ENCODE measurements around the gene PHTF2. TPM values are rescaled to one million over a fixed set of nuclear protein-coding genes. Genes with fewer than 3 reads are reported as not detected.
A peak's percentile ranks its signal among the peaks of the same experiment; 100 is the strongest.
"Not testable (repeated sequence)": the region's sequence is repeated elsewhere in the genome, so short reads cannot be mapped to it uniquely, and the experiment has no call there.

PHTF2 gene
- total RNA-seq, 2 experiments from 2014 or later, result 26.9 to 62.4 TPM

DNA sequence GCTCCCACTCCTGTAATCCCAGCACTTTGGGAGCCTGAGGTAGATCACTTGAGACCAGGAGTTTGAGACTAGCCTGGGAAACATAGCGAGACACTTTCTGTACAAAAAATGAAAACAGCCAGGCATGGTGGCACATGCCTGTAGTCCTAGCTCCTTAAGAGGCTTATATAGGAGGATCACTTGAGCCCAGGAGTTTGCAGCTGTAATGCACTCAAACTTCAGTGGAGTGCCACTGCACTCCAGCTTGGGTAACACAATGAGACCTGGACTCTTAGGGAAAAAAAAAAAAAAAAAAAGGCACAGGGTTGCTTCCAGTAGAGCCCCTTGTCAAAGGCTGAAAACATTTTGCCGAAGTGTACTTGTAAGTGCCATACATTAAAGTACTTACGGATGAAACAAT is 195.3 kb downstream of the PHTF2 start:
- H3K4me2 ChIP-seq (ENCODE audit: low read length), result no peak overlapping the region
- H4K20me1 ChIP-seq (ENCODE audit: insufficient read depth, low read length), result no peaks in the 10 kb centered on the region
- no peaks in the 10 kb centered on the region for H3K79me2 ChIP-seq (ENCODE audit: insufficient read depth, low read depth, low read length)
- H3K9me3 ChIP-seq (ENCODE audit: low read length), result no peaks in the 10 kb centered on the region
- no peak overlapping the region for H2AFZ ChIP-seq (ENCODE audit: low read length)
- no peak overlapping the region for H3K4me3 ChIP-seq (ENCODE audit: low read depth, low read length, poor library complexity, severe bottlenecking)
- TF ChIP-seq, protein P1, sequence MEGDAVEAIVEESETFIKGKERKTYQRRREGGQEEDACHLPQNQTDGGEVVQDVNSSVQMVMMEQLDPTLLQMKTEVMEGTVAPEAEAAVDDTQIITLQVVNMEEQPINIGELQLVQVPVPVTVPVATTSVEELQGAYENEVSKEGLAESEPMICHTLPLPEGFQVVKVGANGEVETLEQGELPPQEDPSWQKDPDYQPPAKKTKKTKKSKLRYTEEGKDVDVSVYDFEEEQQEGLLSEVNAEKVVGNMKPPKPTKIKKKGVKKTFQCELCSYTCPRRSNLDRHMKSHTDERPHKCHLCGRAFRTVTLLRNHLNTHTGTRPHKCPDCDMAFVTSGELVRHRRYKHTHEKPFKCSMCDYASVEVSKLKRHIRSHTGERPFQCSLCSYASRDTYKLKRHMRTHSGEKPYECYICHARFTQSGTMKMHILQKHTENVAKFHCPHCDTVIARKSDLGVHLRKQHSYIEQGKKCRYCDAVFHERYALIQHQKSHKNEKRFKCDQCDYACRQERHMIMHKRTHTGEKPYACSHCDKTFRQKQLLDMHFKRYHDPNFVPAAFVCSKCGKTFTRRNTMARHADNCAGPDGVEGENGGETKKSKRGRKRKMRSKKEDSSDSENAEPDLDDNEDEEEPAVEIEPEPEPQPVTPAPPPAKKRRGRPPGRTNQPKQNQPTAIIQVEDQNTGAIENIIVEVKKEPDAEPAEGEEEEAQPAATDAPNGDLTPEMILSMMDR (conservative IDR thresholded peaks at IDR 0.05; ENCODE audit: low read length), result no peak
- no peak for TF ChIP-seq EZH2phosphoT487 (IDR thresholded peaks at IDR 0.05; ENCODE audit: borderline replicate concordance, low read depth, low read length)
- DNase-seq (ENCODE audit: low spot score), result no peak
- H3K36me3 ChIP-seq (ENCODE audit: insufficient read depth, low read length), result no peaks in the 10 kb centered on the region
- intact Hi-C loops (cut with micrococcal nuclease; ENCODE audit: unreplicated experiment), result no loop called here
- no peak overlapping the region for H3K27ac ChIP-seq (ENCODE audit: low read depth, low read length, poor library complexity, severe bottlenecking)
- no TSS peak for BruUV-seq (replicated peaks)
- no peaks in the 10 kb centered on the region for H3K4me1 ChIP-seq (ENCODE audit: insufficient read depth, low read length, poor library complexity, severe bottlenecking)
- POLR2A ChIA-PET, result interaction anchor here (0.6 to 1.7 kb wide), 3 partner anchors 10 to 450 kb away, joined by 3 to 7 read pairs (median 3); no protein-coding TSS in a partner anchor
- CTCF ChIA-PET (ENCODE audit: unreplicated experiment), result no interaction called here
- H3K9me2 ChIP-seq (ENCODE audit: insufficient read depth, low read length), result no peaks in the 10 kb centered on the region

DNA sequence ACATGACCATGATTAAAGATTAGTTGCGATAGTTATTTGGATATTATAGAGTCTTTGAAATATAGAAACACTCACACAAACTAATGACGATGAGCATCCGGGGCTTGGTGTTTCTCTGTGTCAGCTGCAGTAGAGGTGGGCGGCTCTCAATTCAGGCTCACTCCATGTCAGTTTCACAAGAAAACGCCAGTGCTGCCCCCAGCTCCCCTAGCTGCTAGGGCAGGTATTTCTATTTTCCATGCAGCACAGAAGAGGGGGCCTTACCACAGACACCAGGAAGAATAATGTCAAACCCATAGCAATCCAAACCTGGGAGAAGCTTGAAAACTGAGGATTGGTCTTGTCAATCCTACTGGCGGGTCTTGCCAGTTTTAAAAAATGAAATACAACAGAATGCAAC is 197.1 kb downstream of the PHTF2 start:
- Histone ChIP-seq H3K9me3 (ENCODE audit: low read length) (no peaks in the 10 kb centered on the region), H3K4me1 (ENCODE audit: insufficient read depth, low read length, poor library complexity, severe bottlenecking) (no peaks in the 10 kb centered on the region), H2AFZ (ENCODE audit: low read length) (no peak overlapping the region), H3K36me3 (ENCODE audit: insufficient read depth, low read length) (no peaks in the 10 kb centered on the region), H3K27ac (ENCODE audit: low read depth, low read length, poor library complexity, severe bottlenecking) (no peak overlapping the region), H3K4me3 (ENCODE audit: low read depth, low read length, poor library complexity, severe bottlenecking) (no peak overlapping the region), H3K9me2 (ENCODE audit: insufficient read depth, low read length) (no peaks in the 10 kb centered on the region), H3K79me2 (ENCODE audit: insufficient read depth, low read depth, low read length) (no peaks in the 10 kb centered on the region), H4K20me1 (ENCODE audit: insufficient read depth, low read length) (no peaks in the 10 kb centered on the region), H3K4me2 (ENCODE audit: low read length) (no peak overlapping the region)
- TF ChIP-seq, protein P1 (conservative IDR thresholded peaks at IDR 0.05; ENCODE audit: low read length), result peak; percentile 55
- TF ChIP-seq EZH2phosphoT487 (IDR thresholded peaks at IDR 0.05; ENCODE audit: borderline replicate concordance, low read depth, low read length), result no peak
- POLR2A ChIA-PET, result interaction anchor here (0.7 kb wide), 1 partner anchor 10 kb away, joined by 5 read pairs; no protein-coding TSS in a partner anchor
- intact Hi-C loops (cut with micrococcal nuclease; ENCODE audit: unreplicated experiment), result no loop called here
- BruUV-seq (replicated peaks), result no TSS peak
- DNase-seq (ENCODE audit: low spot score), result peak; percentile 14
- CTCF ChIA-PET (ENCODE audit: unreplicated experiment), result no interaction called here

DNA sequence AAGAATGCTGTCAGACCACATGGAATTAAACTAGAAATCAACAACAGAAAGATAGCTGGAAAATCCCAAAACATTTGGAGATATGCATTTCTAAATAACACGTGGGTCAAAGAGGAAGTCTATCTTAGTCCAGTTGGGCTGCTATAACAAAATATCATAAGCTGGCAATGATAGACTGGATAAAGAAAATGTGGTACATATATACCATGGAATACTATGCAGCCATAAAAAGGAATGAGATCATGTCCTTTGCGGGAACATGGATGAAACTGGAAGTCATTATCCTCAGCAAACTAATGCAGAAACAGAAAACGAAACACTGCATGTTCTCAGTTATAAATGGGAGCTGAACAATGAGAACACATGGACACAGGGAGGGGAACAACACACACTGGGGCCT is 200.6 kb downstream of the PHTF2 start:
- CTCF ChIA-PET (ENCODE audit: unreplicated experiment); H3K79me2 ChIP-seq (ENCODE audit: insufficient read depth, low read depth, low read length); H3K4me1 ChIP-seq (ENCODE audit: insufficient read depth, low read length, poor library complexity, severe bottlenecking); H3K9me2 ChIP-seq (ENCODE audit: insufficient read depth, low read length); H3K4me3 ChIP-seq (ENCODE audit: low read depth, low read length, poor library complexity, severe bottlenecking); H3K4me2 ChIP-seq (ENCODE audit: low read length); DNase-seq (ENCODE audit: low spot score); H4K20me1 ChIP-seq (ENCODE audit: insufficient read depth, low read length); BruUV-seq (replicated peaks); H3K36me3 ChIP-seq (ENCODE audit: insufficient read depth, low read length); intact Hi-C loops (cut with micrococcal nuclease; ENCODE audit: unreplicated experiment); H3K27ac ChIP-seq (ENCODE audit: low read depth, low read length, poor library complexity, severe bottlenecking); H3K9me3 ChIP-seq (ENCODE audit: low read length); H2AFZ ChIP-seq (ENCODE audit: low read length): not testable (repeated sequence)
- POLR2A ChIA-PET, result interaction anchor here (0.6 kb wide), 1 partner anchor 58 kb away, joined by 3 read pairs; no protein-coding TSS in a partner anchor

All from OCI-LY7 (cell line).